MM.1S (cell line): Measurements from ENCODE around the gene GNL1.
"Not testable (repeated sequence)": the region's sequence is repeated elsewhere in the genome, so short reads cannot be mapped to it uniquely, and the experiment has no call there.

Experiments
- DNase-seq: peaks from one replicate; pipeline ENCODE4 v3.0.0-alpha.2; 2015
- H2AFZ ChIP-seq: fragments of 300-600 bp; sonication (generic); 2 replicates; pipeline ENCODE4 v1.6.0; 2016; ENCODE audit warnings: antibody characterized with exemption, low read length
- H3F3A ChIP-seq: fragments of 300-600 bp; sonication (generic); 2 replicates; pipeline ENCODE4 v1.6.1; 2016; ENCODE audit warnings: mild to moderate bottlenecking, antibody characterized with exemption, low read length, moderate library complexity, mixed read lengths; ENCODE audit not compliant: insufficient read depth
- H3K27ac ChIP-seq: fragments of 300-600 bp; sonication (generic); 2 replicates; pipeline ENCODE4 v1.5.1; 2016; ENCODE audit warnings: mild to moderate bottlenecking, low read length
- H3K27me3 ChIP-seq: fragments of 300-600 bp; sonication (generic); replicated peaks from 2 replicates; pipeline ENCODE4 v1.6.0; 2016; ENCODE audit warnings: low read length; ENCODE audit not compliant: insufficient read depth
- H3K36me3 ChIP-seq: fragments of 300-600 bp; sonication (generic); replicated peaks from 2 replicates; pipeline ENCODE4 v1.6.1; 2016; ENCODE audit warnings: mild to moderate bottlenecking, low read length, mixed read lengths; ENCODE audit not compliant: insufficient read depth
- H3K4me1 ChIP-seq: fragments of 300-600 bp; sonication (generic); 2 replicates; pipeline ENCODE4 v1.6.1; 2016; ENCODE audit warnings: low read length, mixed read lengths
- H3K4me2 ChIP-seq: fragments of 300-600 bp; sonication (generic); 2 replicates; pipeline ENCODE4 v1.6.0; 2016; ENCODE audit warnings: low read depth, low read length
- H3K4me3 ChIP-seq: fragments of 300-600 bp; sonication (generic); 2 replicates; pipeline ENCODE4 v1.5.1; 2016; ENCODE audit warnings: low read length, mixed read lengths
- H3K79me2 ChIP-seq: fragments of 300-600 bp; sonication (generic); 2 replicates; pipeline ENCODE4 v1.6.1; 2016; ENCODE audit warnings: mixed run types, low read length, mixed read lengths
- H3K9ac ChIP-seq: fragments of 300-600 bp; sonication (generic); 2 replicates; pipeline ENCODE4 v1.6.1; 2016; ENCODE audit warnings: low read length, mixed read lengths
- H3K9me2 ChIP-seq: fragments of 300-600 bp; sonication (generic); replicated peaks from 2 replicates; pipeline ENCODE4 v1.6.1; 2016; ENCODE audit warnings: mild to moderate bottlenecking, low read length, mixed read lengths; ENCODE audit not compliant: insufficient read depth
- H3K9me3 ChIP-seq: fragments of 300-600 bp; sonication (generic); replicated peaks from 2 replicates; pipeline ENCODE4 v1.6.1; 2016; ENCODE audit warnings: mild to moderate bottlenecking, low read length, mixed read lengths; ENCODE audit not compliant: insufficient read depth
- H4K20me1 ChIP-seq: fragments of 300-600 bp; sonication (generic); 2 replicates; pipeline ENCODE4 v1.6.1; 2016; ENCODE audit warnings: mild to moderate bottlenecking, low read length, moderate library complexity, mixed read lengths; ENCODE audit not compliant: insufficient read depth
- CTCF ChIP-seq: fragments of 300-600 bp; sonication (generic); IDR thresholded peaks from 2 replicates; pipeline ENCODE4 v1.5.1; 2016; ENCODE audit warnings: antibody characterized with exemption, low read length, mixed read lengths
- EZH2 ChIP-seq: fragments of 300-600 bp; sonication (generic); optimal IDR thresholded peaks from 2 replicates; pipeline ENCODE3; 2017; ENCODE audit warnings: low read depth, mild to moderate bottlenecking, antibody characterized with exemption, low read length, mixed read lengths
- EZH2phosphoT487 ChIP-seq: fragments of 300-600 bp; sonication (generic); IDR thresholded peaks from 2 replicates; pipeline ENCODE4 v1.6.1; 2018; ENCODE audit warnings: antibody characterized with exemption, low read length

Gene GNL1

GRCh38 chr6:30497714-30498113, 58.6 kb downstream of the GNL1 start:
- no peaks in the 10 kb centered on the region for H3K27me3 ChIP-seq
- H3K9me2 ChIP-seq: no peaks in the 10 kb centered on the region
- H3K9me3 ChIP-seq: no peaks in the 10 kb centered on the region
- no peak overlapping the region for H3K4me3 ChIP-seq
- no peak overlapping the region for H3K27ac ChIP-seq
- no peak overlapping the region for H2AFZ ChIP-seq
- H3K79me2 ChIP-seq: no peaks in the 10 kb centered on the region
- no peaks in the 10 kb centered on the region; the same call in 1 of the 2 replicates for H3K4me1 ChIP-seq
- H3F3A ChIP-seq: peaks cover 12% of the 10 kb centered on the region; the same call in 1 of the 2 replicates
- H3K36me3 ChIP-seq: no peaks in the 10 kb centered on the region
- no peaks in the 10 kb centered on the region for H4K20me1 ChIP-seq
- no peak for DNase-seq
- TF ChIP-seq EZH2phosphoT487 (no peak), CTCF (no peak), EZH2 (no peak)
- H3K9ac ChIP-seq: no peak overlapping the region
- H3K4me2 ChIP-seq: no peak overlapping the region

DNA sequence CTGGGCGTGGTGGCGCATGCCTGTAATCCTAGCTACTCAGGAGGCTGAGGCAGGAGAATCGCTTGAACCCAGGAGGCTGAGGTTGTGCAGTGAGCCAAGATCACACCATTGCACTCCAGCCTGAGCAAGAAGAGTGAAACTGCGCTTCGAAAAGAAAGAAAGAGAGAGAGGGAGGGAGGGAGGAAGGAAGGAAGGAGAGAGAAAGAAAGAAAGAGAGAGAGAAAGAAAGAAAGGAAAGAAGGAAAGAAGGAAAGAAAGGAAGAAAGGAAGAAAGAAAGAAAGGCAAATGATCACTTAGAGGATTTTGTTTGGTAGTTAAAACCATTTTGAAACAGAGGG, 59.1 kb downstream of the GNL1 start:
- H3K4me2 ChIP-seq: not testable (repeated sequence)

GRCh38 chr6:30495993-30496392, 60.3 kb downstream of the GNL1 start:
- no peak for TF ChIP-seq CTCF
- no peak for TF ChIP-seq EZH2
- no peak for TF ChIP-seq EZH2phosphoT487
- no peak overlapping the region for H3K4me3 ChIP-seq
- H4K20me1 ChIP-seq: peaks cover 1% of the 10 kb centered on the region; the same call in 1 of the 2 replicates
- H3K36me3 ChIP-seq: peaks cover 7% of the 10 kb centered on the region; the same call in 1 of the 2 replicates
- no peaks in the 10 kb centered on the region for H3K27me3 ChIP-seq
- H3K9me2 ChIP-seq: no peaks in the 10 kb centered on the region
- H3K4me2 ChIP-seq: no peak overlapping the region
- DNase-seq: no peak
- no peaks in the 10 kb centered on the region for H3K9me3 ChIP-seq
- H3K9ac ChIP-seq: no peak overlapping the region
- no peak overlapping the region for H2AFZ ChIP-seq
- peaks cover 16% of the 10 kb centered on the region; the same call in 1 of the 2 replicates for H3F3A ChIP-seq
- H3K4me1 ChIP-seq: no peaks in the 10 kb centered on the region; the same call in 1 of the 2 replicates
- H3K27ac ChIP-seq: no peak overlapping the region
- peaks cover 12% of the 10 kb centered on the region for H3K79me2 ChIP-seq

More for the DNA sequence above, 59.1 kb downstream of the GNL1 start:
- H3F3A ChIP-seq: peaks cover 16% of the 10 kb centered on the region; the same call in 1 of the 2 replicates
- H3K9ac ChIP-seq, H4K20me1 ChIP-seq, H3K36me3 ChIP-seq, H3K27ac ChIP-seq, H3K4me1 ChIP-seq, H3K4me3 ChIP-seq, H3K27me3 ChIP-seq, H3K9me3 ChIP-seq, H3K9me2 ChIP-seq, DNase-seq, H2AFZ ChIP-seq, H3K79me2 ChIP-seq: not testable (repeated sequence)

GRCh38 chr6:30495060-30495459, 61.2 kb downstream of the GNL1 start:
- not testable (repeated sequence) for H2AFZ ChIP-seq, H3K4me1 ChIP-seq, H3K9me3 ChIP-seq, DNase-seq, H3K4me2 ChIP-seq, H4K20me1 ChIP-seq, H3K9me2 ChIP-seq, H3K27ac ChIP-seq, H3K27me3 ChIP-seq, H3K9ac ChIP-seq, H3K4me3 ChIP-seq
- peaks cover 21% of the 10 kb centered on the region for H3K79me2 ChIP-seq
- peaks cover 15% of the 10 kb centered on the region for H3K36me3 ChIP-seq
- peaks cover 19% of the 10 kb centered on the region; the same call in 1 of the 2 replicates for H3F3A ChIP-seq
